DND-41 (cell line): ENCODE results near the gene STK11.

Experiments
- ATAC-seq: fragments of 200-7000 bp; cut with Tn5 transposase; 3 replicates; pipeline ENCODE4 v1.9.1; 2021; ENCODE audit warnings: low read depth; ENCODE audit not compliant: insufficient read depth
- DNase-seq: peaks from one replicate; pipeline ENCODE4 v3.0.0-alpha.2; 2020
- H2AFZ ChIP-seq: 2 replicates; pipeline ENCODE4 v1.6.0; 2012; ENCODE audit warnings: low read depth, low read length
- H3K27ac ChIP-seq: 2 replicates; pipeline ENCODE4 v1.5.1; 2012; ENCODE audit warnings: low read length, inconsistent platforms
- H3K27me3 ChIP-seq: fragments of 200-600 bp; sonication (generic); 2 replicates; pipeline ENCODE4 v1.6.0; 2012; ENCODE audit warnings: low read length, mild to moderate bottlenecking, inconsistent platforms; ENCODE audit not compliant: insufficient read depth, poor library complexity
- H3K36me3 ChIP-seq: 2 replicates; pipeline ENCODE4 v1.5.1; 2012; ENCODE audit warnings: low read length, inconsistent platforms; ENCODE audit not compliant: insufficient read depth
- H3K4me1 ChIP-seq: 2 replicates; pipeline ENCODE4 v1.5.1; 2012; ENCODE audit warnings: mild to moderate bottlenecking, low read length; ENCODE audit not compliant: insufficient read depth
- H3K4me2 ChIP-seq: 2 replicates; pipeline ENCODE4 v1.6.0; 2012; ENCODE audit warnings: mild to moderate bottlenecking, moderate library complexity, low read length, inconsistent platforms; ENCODE audit not compliant: insufficient read depth
- H3K4me3 ChIP-seq, 2 experiments: fragments of 200-600 bp in 1 of 2; shearing (Covaris generic) in 1 of 2; 2 replicates each; pipeline ENCODE4 v1.5.1; 2012 to 2016; ENCODE audit warnings: inconsistent platforms in 2 of 2, low read length in 2 of 2, mild to moderate bottlenecking in 2 of 2, low read depth in 1 of 2, moderate library complexity in 1 of 2
- H3K79me2 ChIP-seq: 2 replicates; pipeline ENCODE4 v1.6.0; 2012; ENCODE audit warnings: low read length, inconsistent platforms; ENCODE audit not compliant: insufficient read depth
- H3K9ac ChIP-seq: 2 replicates; pipeline ENCODE4 v1.6.0; 2012; ENCODE audit warnings: low read depth, mild to moderate bottlenecking, inconsistent platforms, low read length, moderate library complexity
- H3K9me3 ChIP-seq: 2 replicates; pipeline ENCODE4 v1.5.1; 2012; ENCODE audit warnings: low read length, moderate library complexity, mild to moderate bottlenecking, inconsistent platforms; ENCODE audit not compliant: insufficient read depth, severe bottlenecking
- H4K20me1 ChIP-seq: 2 replicates; pipeline ENCODE4 v1.6.0; 2012; ENCODE audit warnings: low read length; ENCODE audit not compliant: insufficient read depth
- CTCF ChIP-seq: IDR thresholded peaks from 2 replicates; pipeline ENCODE4 v1.5.1; 2012; ENCODE audit warnings: borderline replicate concordance, low read length, moderate library complexity, mild to moderate bottlenecking; ENCODE audit not compliant: poor library complexity, severe bottlenecking; ENCODE audit errors: extremely low read depth
- EZH2 ChIP-seq: IDR thresholded peaks from 3 replicates; pipeline ENCODE4 v1.6.1; 2012; ENCODE audit warnings: borderline replicate concordance, low read depth, mild to moderate bottlenecking, moderate library complexity, low read length, inconsistent platforms; ENCODE audit not compliant: severe bottlenecking

Gene STK11

DNA sequence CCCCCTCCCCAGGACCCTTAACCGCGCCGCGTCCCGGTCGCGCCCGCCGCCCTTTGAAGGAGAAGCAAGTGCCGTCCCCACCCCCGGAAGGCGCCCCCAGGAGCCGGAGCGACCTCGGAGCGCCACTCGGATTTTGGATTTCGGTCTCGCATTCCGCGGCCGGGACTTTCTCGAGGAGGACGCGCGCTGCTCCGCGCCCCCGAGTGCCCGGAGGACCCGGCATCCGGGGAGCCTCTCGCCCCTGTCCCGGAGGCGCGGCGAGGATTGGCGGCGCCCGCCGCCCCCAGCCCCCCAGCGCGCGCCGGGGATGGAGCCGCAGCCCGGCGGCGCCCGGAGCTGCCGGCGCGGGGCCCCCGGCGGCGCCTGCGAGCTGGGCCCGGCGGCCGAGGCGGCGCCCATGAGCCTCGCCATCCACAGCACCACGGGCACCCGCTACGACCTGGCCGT, 44.4 kb downstream of the STK11 start:
- Histone ChIP-seq H2AFZ (peak overlapping the region; percentile 30; the same call in 1 of the 2 replicates), H3K9me3 (no peaks in the 10 kb centered on the region), H3K9ac (peak overlapping the region; percentile 96), H3K4me1 (peaks cover 47% of the 10 kb centered on the region), H3K36me3 (peaks cover 27% of the 10 kb centered on the region), H3K4me3 (peak overlapping the region; percentile 87 to 93), H3K27me3 (no peaks in the 10 kb centered on the region), H3K4me2 (peak overlapping the region; percentile 77), H3K79me2 (peaks cover 48% of the 10 kb centered on the region), H3K27ac (peak overlapping the region; percentile 87), H4K20me1 (peaks cover 38% of the 10 kb centered on the region)
- TF ChIP-seq CTCF (no peak), EZH2 (no peak)
- ATAC-seq, result no peak
- DNase-seq, result no peak

GRCh38 chr19:1250437-1251260, 45.1 kb downstream of the STK11 start:
- H3K79me2 ChIP-seq, result peaks cover 52% of the 10 kb centered on the region
- peaks cover 31% of the 10 kb centered on the region for H3K36me3 ChIP-seq
- no peaks in the 10 kb centered on the region for H3K27me3 ChIP-seq

GRCh38 chr19:1251330-1252220, 46.0 kb downstream of the STK11 start:
- H3K79me2 ChIP-seq, result peaks cover 54% of the 10 kb centered on the region
- no peaks in the 10 kb centered on the region for H3K27me3 ChIP-seq
- no peaks in the 10 kb centered on the region for H3K9me3 ChIP-seq
- peak overlapping the region; percentile 96 for H3K9ac ChIP-seq
- peaks cover 50% of the 10 kb centered on the region for H4K20me1 ChIP-seq
- H3K36me3 ChIP-seq, result peaks cover 38% of the 10 kb centered on the region
- peaks cover 49% of the 10 kb centered on the region for H3K4me1 ChIP-seq
- ATAC-seq (peak; percentile 25), DNase-seq (peak; percentile 83)
- TF ChIP-seq EZH2 (no peak), CTCF (no peak)
- peak overlapping the region; percentile 87 for H3K27ac ChIP-seq
- peak overlapping the region; percentile 77 for H3K4me2 ChIP-seq
- H2AFZ ChIP-seq, result no peak overlapping the region
- H3K4me3 ChIP-seq, result peak overlapping the region; percentile 87 to 93

More at GRCh38 chr19:1250437-1251260, 45.1 kb downstream of the STK11 start:
- H3K4me3 ChIP-seq, result peak overlapping the region; percentile 87 to 93
- H3K9ac ChIP-seq, result peak overlapping the region; percentile 96
- peak; percentile 6; the same call in 1 of the 3 replicates for ATAC-seq
- peak overlapping the region; percentile 44; the same call in 1 of the 2 replicates for H2AFZ ChIP-seq
- peaks cover 44% of the 10 kb centered on the region for H4K20me1 ChIP-seq
- DNase-seq, result peak; percentile 78
- TF ChIP-seq CTCF, result peak; percentile 7
- TF ChIP-seq EZH2, result no peak
- peaks cover 47% of the 10 kb centered on the region for H3K4me1 ChIP-seq
- no peaks in the 10 kb centered on the region for H3K9me3 ChIP-seq
- peak overlapping the region; percentile 77 for H3K4me2 ChIP-seq
- peak overlapping the region; percentile 87 for H3K27ac ChIP-seq
